22Rv1 (cell line): ENCODE data around the gene PRMT5.
"Not testable (repeated sequence)": the region's sequence is repeated elsewhere in the genome, so short reads cannot be mapped to it uniquely, and the experiment has no call there.

Experiments
- H3K27ac ChIP-seq: fragments of 450-650 bp; 2 replicates; pipeline ENCODE4 v1.5.1; 2017
- CTCF ChIP-seq: fragments of 450-650 bp; IDR thresholded peaks from 2 replicates; pipeline ENCODE4 v1.5.1; 2017; ENCODE audit warnings: mild to moderate bottlenecking
- ZFX ChIP-seq: fragments of 450-650 bp; IDR thresholded peaks from 2 replicates; pipeline ENCODE4 v1.6.1; 2017; ENCODE audit warnings: antibody characterized with exemption, borderline replicate concordance

PRMT5 gene

DNA sequence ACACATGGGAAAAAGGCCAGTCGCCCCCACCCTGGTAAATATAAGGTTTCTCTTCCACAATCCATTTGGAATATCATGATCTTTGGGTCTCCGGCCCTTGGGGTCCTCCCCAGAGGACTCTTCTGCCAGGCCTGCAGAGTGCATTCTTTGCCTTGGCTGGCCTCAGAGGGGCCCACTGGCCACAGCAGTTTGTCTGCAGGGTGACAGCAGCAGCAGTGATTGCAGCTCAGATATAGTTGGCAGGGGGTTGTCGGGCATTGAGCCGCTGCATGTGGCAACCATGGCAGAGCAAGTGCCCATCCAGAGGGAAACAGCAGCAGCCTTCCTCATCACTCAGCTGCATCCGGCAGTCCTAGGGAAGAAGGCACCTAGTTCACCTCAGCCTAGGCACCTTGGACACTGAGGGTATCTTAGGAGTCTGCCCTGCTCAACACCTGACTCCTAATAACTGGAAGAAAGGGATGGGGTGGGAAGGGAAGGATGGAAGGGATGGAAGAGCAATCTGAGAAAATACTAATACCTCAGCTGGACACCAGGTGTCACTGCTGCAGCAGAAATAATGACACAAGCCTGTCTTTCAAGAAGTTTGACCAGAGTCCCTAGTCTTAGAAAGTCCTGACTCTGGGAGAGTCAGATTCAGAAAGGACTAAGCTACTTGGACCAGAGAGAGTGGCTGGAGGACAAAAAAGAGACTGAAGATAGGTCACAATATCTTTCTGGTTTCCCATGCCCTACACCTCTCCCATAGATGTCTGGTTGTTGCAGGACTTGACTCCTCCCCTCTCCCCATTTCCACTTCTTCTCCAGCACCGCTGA lies 44.2 kb upstream of the PRMT5 start:
- TF ChIP-seq CTCF (peak; percentile 82), ZFX (no peak)
- no peak overlapping the region for H3K27ac ChIP-seq

GRCh38 chr14:22972313-22972930 lies 43.2 kb upstream of the PRMT5 start:
- H3K27ac ChIP-seq: no peak overlapping the region
- no peak for TF ChIP-seq CTCF
- no peak for TF ChIP-seq ZFX

DNA sequence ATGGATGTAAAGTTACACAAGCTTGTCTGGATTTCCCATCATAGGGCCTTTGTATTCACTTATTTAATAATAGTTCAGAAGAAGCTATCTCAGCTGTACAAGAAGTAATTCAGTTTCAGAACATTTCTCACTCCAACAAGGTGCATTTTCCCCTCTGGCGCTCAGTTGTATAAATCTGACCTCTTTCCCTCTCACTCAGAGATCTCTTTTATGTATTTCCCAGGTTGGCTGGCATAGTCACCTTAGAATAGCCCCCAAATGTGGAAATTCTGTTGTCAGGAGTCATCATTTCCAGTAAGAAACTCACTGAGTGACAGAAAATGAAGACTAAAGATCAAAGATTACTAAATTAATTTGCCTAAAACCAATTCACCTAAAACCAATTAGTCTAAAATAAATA lies 42.0 kb upstream of the PRMT5 start:
- H3K27ac ChIP-seq: no peak overlapping the region
- TF ChIP-seq CTCF (no peak), ZFX (no peak)

- no peak overlapping the region for H3K27ac ChIP-seq
- no peak for TF ChIP-seq CTCF
- no peak for TF ChIP-seq ZFX
Measured at GRCh38 chr14:22966783-22967269, 37.6 kb upstream of the PRMT5 start.

GRCh38 chr14:22965916-22966782 lies 37.0 kb upstream of the PRMT5 start:
- not testable (repeated sequence) for H3K27ac ChIP-seq

DNA sequence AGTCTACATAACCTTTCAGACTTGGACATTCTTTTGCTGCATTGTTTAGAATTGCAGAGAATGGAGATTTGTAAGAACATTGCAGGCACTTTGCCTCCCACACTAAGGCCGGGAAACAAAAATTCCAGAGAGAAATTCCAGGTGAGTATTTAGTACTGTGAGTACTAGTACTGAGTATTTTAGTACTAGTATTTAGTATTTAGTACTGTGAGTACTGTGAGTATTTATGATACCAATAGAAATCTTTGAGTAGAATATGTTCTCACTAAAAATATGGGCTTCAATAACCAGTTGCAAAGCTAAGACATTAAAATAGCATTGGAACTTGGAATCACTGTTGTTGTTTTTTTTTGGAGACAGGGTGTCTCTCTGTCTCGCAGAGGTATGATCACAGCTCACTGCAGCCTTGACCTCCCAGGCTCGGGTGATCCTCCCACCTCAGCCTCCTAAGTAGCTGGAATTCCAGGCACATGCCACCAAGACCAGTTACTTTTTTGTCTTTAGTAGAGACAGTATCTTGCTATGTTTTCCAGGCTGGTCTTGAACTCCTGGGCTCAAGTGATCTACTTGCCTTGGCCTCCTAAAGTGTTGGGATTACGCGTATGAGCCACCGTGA lies 33.0 kb upstream of the PRMT5 start:
- H3K27ac ChIP-seq: no peak overlapping the region
- no peak for TF ChIP-seq ZFX

GRCh38 chr14:22955702-22956569 lies 26.8 kb upstream of the PRMT5 start:
- peak overlapping the region; percentile 92 for H3K27ac ChIP-seq
- TF ChIP-seq ZFX: no peak
- no peak for TF ChIP-seq CTCF
